ENCODE data around the gene LPCAT3.
A peak's percentile ranks its signal among the peaks of the same experiment; 100 is the strongest.
"Not testable (repeated sequence)": the region's sequence is repeated elsewhere in the genome, so short reads cannot be mapped to it uniquely, and the experiment has no call there.

Gene LPCAT3

GRCh38 chr12:7018350-7019042 lies at the start of gene LPCAT3:
TSS of gene LPCAT3 (minus strand) at chr12:7018476. CDS start at chr12:7018424, 52 bp downstream.
- peak; percentile 98 for DNase-seq

- no peak for DNase-seq
These were observed 48.8 kb upstream of the LPCAT3 start for GRCh38 chr12:7067096-7067495.

- DNase-seq, result no peak
These were observed 48.3 kb upstream of the LPCAT3 start for GRCh38 chr12:7066596-7066995.

GRCh38 chr12:7065073-7065623 lies 46.9 kb upstream of the LPCAT3 start:
- DNase-seq, result no peak

GRCh38 chr12:7064516-7064915 lies 46.2 kb upstream of the LPCAT3 start:
- no peak for DNase-seq

- DNase-seq, result no peak
These were observed 43.3 kb upstream of the LPCAT3 start for GRCh38 chr12:7061596-7061995.

- no peak for DNase-seq
These were observed 42.9 kb upstream of the LPCAT3 start for GRCh38 chr12:7061138-7061537.

GRCh38 chr12:7060353-7060954 lies 42.2 kb upstream of the LPCAT3 start, which contains the start of gene C1S:
TSS of gene C1S (plus strand) at chr12:7060718. CDS start at chr12:7061913, 1,195 bp downstream.
- no peak for DNase-seq

- no peak for DNase-seq
These were observed 41.5 kb upstream of the LPCAT3 start for GRCh38 chr12:7059780-7060179.

GRCh38 chr12:7058850-7059395 lies 40.6 kb upstream of the LPCAT3 start:
- no peak for DNase-seq

- DNase-seq, result no peak
These were observed 40.0 kb upstream of the LPCAT3 start for GRCh38 chr12:7058163-7058845.

- not testable (repeated sequence) for DNase-seq
These were observed 37.5 kb upstream of the LPCAT3 start for GRCh38 chr12:7055736-7056135.

GRCh38 chr12:7054925-7055324 lies 36.6 kb upstream of the LPCAT3 start:
- no peak for DNase-seq

GRCh38 chr12:7049973-7050372 lies 31.7 kb upstream of the LPCAT3 start:
- DNase-seq, result not testable (repeated sequence)

DNA sequence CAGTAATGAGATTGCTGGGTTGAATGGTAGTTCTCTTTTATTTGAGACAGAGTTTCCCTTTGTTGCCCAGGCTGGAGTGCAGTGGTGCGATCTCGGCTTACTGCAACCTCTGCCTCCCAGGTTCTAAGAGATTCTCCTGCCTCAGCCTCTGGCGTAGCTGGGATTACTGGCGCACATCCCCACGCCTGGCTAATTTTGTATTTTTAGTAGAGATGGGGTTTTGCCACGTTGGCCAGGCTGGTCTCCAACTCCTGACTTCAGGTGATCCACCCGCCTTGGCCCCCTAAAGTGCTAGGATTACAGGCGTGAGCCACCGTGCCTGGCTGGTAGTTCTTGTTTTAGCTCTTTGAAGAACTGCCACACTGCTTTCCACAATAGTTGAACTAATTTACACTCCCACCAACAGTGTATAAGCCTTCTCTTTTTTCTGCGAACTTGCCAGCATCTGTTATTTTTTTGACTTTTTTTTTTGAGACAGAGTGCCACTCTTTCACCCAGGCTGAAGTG lies 31.2 kb upstream of the LPCAT3 start:
- not testable (repeated sequence) for DNase-seq

DNA sequence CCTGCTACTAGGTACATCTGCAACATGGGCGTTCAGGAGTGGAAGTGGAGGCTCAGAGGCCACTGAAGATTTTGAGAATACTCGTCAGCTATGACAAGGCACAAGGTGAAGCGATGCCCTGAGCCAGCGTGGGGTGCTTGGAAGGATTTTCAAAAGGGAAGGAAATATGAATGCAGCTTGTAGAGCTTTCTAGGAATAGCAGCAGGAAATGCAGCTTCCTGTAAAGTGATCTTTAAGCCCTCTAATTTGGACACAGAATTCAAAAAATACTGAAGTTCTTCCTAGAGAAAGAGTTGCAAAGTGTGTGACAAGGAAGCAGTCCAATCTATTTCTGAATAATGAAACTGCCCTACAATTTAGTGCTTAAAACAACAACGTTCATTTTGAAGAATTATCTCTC lies 29.0 kb upstream of the LPCAT3 start:
- DNase-seq, result no peak

DNA sequence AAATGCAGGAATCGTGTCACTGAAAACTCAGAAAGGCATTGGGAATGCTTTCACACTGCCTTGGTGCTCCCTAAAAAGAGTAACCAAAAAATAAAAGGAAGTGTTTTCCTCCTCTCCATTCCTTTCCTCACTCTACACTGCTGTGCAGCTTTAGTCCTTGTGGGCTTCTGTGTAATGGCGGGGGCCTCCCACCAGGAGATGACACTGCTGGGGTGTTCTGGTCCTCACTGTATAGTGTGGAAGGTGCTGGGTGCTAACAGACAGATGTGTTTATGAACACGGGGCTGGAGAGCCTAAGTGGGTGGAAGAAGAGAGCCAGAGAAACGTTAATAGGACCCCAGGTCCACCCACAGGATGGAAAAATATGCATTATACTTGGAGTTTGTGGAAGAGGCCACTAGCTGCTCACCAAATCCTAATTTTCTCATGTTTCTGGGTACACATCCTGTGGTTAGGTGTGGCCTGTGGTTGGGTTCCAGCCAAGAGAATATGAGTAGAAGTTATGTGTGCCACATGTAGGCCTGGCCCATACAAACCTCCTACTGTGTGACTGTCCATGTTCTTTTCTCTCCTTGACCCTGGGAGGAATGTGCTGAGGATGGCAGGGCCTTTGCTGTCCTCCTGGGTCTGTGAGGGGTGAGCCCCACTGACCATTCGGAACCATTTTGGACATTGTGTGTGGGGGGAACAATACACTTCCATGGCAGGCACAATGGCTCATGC lies 28.3 kb upstream of the LPCAT3 start:
- no peak for DNase-seq

- no peak for DNase-seq
These were observed 27.6 kb upstream of the LPCAT3 start for GRCh38 chr12:7045913-7046312.

- DNase-seq, result peak; percentile 32
These were observed 24.6 kb upstream of the LPCAT3 start for GRCh38 chr12:7042842-7043241.

- no peak for DNase-seq
These were observed 21.1 kb upstream of the LPCAT3 start for GRCh38 chr12:7039403-7039802.

- DNase-seq, result no peak
These were observed 20.3 kb upstream of the LPCAT3 start for GRCh38 chr12:7038591-7038990.

GRCh38 chr12:7037411-7037810 lies 19.1 kb upstream of the LPCAT3 start:
- DNase-seq, result not testable (repeated sequence)

Measured in RPMI8226 (cell line).